Spinal cord (tissue), 10 donors: ENCODE measurements around the gene AGK. TPM values are rescaled to one million over a fixed set of nuclear protein-coding genes. Genes with fewer than 3 reads are reported as not detected.
A peak's percentile ranks its signal among the peaks of the same experiment; 100 is the strongest.
"Not testable (repeated sequence)": the region's sequence is repeated elsewhere in the genome, so short reads cannot be mapped to it uniquely, and the experiment has no call there.

Experiments used
- DNase-seq, 6 donors: peaks; one replicate each; pipeline versions ENCODE4 v3.0.0 to v3.0.0-alpha.2; 2013 to 2015; ENCODE audit warnings: low spot score in 6 of 6, low read depth in 4 of 6
- H3K27ac ChIP-seq: one replicate; pipeline ENCODE4 v1.5.1; 2013; ENCODE audit warnings: low read depth, low read length, control low read depth
- H3K27me3 ChIP-seq: one replicate; pipeline ENCODE4 v1.6.1; 2013; ENCODE audit warnings: low read length; ENCODE audit not compliant: control insufficient read depth, insufficient read depth
- H3K36me3 ChIP-seq: one replicate; pipeline ENCODE4 v1.6.1; 2013; ENCODE audit warnings: low read length; ENCODE audit not compliant: control insufficient read depth, insufficient read depth
- H3K4me1 ChIP-seq: one replicate; pipeline ENCODE4 v1.6.1; 2013; ENCODE audit warnings: low read length; ENCODE audit not compliant: control insufficient read depth, insufficient read depth
- H3K4me3 ChIP-seq: one replicate; pipeline ENCODE4 v1.5.1; 2013; ENCODE audit warnings: low read depth, low read length, control low read depth
- H3K9me3 ChIP-seq: one replicate; pipeline ENCODE4 v1.6.1; 2013; ENCODE audit warnings: low read length; ENCODE audit not compliant: control insufficient read depth, insufficient read depth
- WGBS: methylation state at CpG from one replicate; pipeline ENCODE4 v1.1.5; 2013; ENCODE audit warnings: missing lambda C conversion rate; ENCODE audit not compliant: insufficient coverage; 5-methylcytosine and 5-hydroxymethylcytosine counted together
- polyA plus RNA-seq, 2 donors: library from polyadenylated mRNA; unstranded; fragments of 120-200 nt; gene quantifications; one replicate each; pipeline ENCODE4 v1.2.1, GENCODE V29; 2013; ENCODE audit not compliant: insufficient read length in 2 of 2
- total RNA-seq, 2 donors: library from RNA; depleted of rRNA in 1 of 2; stranded (reverse); fragments of 120-200 nt in 1 of 2; fragments of >200 nt in 1 of 2; gene quantifications; one replicate each; pipeline versions ENCODE4 v1.2.3 to v1.2.4, GENCODE V29; 2013 to 2014
- donor health status: healthy.

The AGK gene
- total and polyA plus RNA-seq, 4 donors: 43.7 to 65.7 (median 48.5) TPM

DNA sequence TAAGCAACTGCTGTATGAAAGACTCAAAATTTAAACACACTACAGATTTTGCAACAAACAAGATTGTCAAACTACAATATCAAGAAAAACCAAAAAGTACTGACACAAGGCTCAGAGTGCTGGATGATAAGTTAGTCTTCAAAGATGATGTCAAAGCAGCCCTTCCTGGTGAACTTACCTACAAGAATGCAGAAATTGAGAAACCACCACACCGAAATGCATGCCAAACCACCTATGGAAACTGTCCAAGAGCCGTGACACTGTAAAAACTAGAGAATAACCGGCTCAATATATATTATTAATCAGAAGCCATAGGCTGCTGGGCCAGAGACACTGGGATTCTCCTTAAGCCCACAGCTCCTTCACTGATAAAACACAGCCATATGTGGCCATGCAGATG, 125.4 kb downstream of the AGK start:
- peaks cover 18% of the 10 kb centered on the region for H3K4me1 ChIP-seq
- 83% methylated on average over 2 of the region's 3 CpGs for WGBS
- no peaks in the 10 kb centered on the region for H3K27me3 ChIP-seq
- H3K27ac ChIP-seq: no peak overlapping the region
- DNase-seq: no peak
- no peaks in the 10 kb centered on the region for H3K9me3 ChIP-seq
- peaks cover 6% of the 10 kb centered on the region for H3K36me3 ChIP-seq
- no peak overlapping the region for H3K4me3 ChIP-seq

DNA sequence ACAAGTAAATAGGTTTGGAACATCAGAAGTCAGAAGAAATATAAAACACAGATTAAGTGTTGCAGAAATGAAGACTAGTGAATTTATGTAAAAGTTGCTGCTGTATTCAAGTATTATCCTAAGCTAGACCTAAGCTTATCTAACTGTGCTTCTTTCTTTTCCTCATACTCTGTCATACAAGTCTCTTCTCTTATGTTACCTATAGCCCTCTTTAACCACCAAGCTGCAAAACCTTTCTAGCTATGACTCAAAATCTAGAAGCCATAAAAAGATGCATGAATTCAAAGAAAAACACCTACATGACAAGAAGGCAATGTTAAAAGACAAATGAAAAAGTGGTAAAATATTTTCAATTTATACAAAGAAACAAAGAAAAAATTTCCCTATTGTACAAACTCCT, 127.8 kb downstream of the AGK start:
- Histone ChIP-seq H3K27me3 (no peaks in the 10 kb centered on the region), H3K36me3 (no peaks in the 10 kb centered on the region), H3K9me3 (no peaks in the 10 kb centered on the region), H3K4me1 (peaks cover 15% of the 10 kb centered on the region), H3K4me3 (no peak overlapping the region), H3K27ac (no peak overlapping the region)
- no peak for DNase-seq

DNA sequence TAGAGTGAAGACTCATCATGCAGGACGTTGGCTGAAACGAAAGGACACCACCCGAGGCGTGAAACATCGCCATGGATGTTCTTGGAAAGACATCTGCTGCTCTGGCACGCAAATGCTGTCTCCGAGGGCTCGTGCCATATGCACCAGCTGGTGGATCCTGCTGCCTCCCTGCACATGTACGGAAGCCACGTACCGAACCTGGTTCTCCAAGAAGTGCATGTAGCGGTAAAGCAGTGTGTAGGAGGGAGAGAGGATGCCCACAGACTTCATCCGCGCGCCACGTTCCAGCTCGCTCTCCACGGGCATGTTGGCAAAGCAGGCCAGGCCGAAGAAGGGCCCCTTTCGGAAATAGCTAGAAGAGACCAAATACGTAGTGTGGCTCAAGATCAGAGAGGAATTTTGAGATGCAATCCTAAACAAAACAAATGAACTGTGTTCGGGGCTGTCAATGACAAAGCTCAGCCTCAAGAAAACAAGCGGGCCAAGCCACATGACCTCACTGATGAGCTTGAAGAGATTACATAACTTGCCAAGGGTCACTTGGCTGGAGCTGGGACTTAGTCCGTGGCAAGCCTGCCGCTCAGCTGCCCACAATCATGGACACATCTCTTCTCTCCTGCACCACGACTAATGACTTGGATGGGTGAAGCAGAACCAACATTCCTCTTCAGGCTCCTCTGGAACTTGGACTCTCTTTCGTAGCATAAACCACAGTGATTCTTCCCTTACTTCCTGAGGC, 134.2 kb downstream of the AGK start:
- WGBS: 75% methylated on average over 21 of the region's 27 CpGs
- Histone ChIP-seq H3K27ac (no peak overlapping the region), H3K27me3 (no peaks in the 10 kb centered on the region), H3K4me1 (peaks cover 3% of the 10 kb centered on the region), H3K9me3 (no peaks in the 10 kb centered on the region), H3K4me3 (no peak overlapping the region), H3K36me3 (peaks cover 7% of the 10 kb centered on the region)
- peak in 2 of 6 donors; percentile 57 to 91 for DNase-seq

DNA sequence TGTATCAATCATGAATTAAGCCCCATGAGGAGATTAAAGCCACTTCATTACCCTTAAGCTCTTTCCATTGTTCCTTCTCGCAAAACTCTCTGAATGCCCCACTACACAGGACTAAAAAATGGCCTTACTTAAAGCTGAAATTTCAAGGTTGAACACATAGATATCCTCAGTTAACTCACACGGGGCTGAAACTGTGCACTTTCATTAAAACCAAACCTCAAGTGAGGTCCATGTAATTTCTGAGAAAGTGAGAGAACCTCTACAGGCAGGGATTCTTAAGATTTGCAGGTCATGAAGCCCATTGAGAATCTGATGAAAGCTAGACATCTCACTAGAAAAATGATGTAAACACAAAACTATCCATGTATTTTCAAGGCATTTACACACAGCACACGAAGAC, 134.9 kb downstream of the AGK start:
- Histone ChIP-seq H3K4me3 (no peak overlapping the region), H3K36me3 (peaks cover 7% of the 10 kb centered on the region), H3K9me3 (no peaks in the 10 kb centered on the region), H3K27ac (no peak overlapping the region), H3K27me3 (no peaks in the 10 kb centered on the region), H3K4me1 (peaks cover 3% of the 10 kb centered on the region)
- DNase-seq: no peak
- WGBS: 20% methylated on average over 1 of the region's 3 CpGs

- Histone ChIP-seq H3K27me3 (no peaks in the 10 kb centered on the region), H3K36me3 (peaks cover 7% of the 10 kb centered on the region), H3K27ac (no peak overlapping the region), H3K4me3 (no peak overlapping the region), H3K4me1 (peaks cover 3% of the 10 kb centered on the region), H3K9me3 (no peaks in the 10 kb centered on the region)
- no peak for DNase-seq
- WGBS: 85% methylated on average over 6 of the region's 6 CpGs
Observed at GRCh38 chr7:141686670-141687069, 135.5 kb downstream of the AGK start.

- 80% methylated on average over 1 of the region's 5 CpGs for WGBS
- Histone ChIP-seq H3K4me3 (no peak overlapping the region), H3K4me1 (peaks cover 3% of the 10 kb centered on the region), H3K27me3 (no peaks in the 10 kb centered on the region), H3K9me3 (no peaks in the 10 kb centered on the region), H3K36me3 (peaks cover 7% of the 10 kb centered on the region), H3K27ac (no peak overlapping the region)
- peak in 1 of 6 donors; percentile 83 for DNase-seq
Observed at GRCh38 chr7:141688043-141688442, 136.8 kb downstream of the AGK start.

- H3K27me3 ChIP-seq, DNase-seq, H3K36me3 ChIP-seq, H3K4me1 ChIP-seq, H3K4me3 ChIP-seq, H3K27ac ChIP-seq, H3K9me3 ChIP-seq: not testable (repeated sequence)
- WGBS: no CpG with 5 or more reads among the region's 3 CpGs
Observed at GRCh38 chr7:141689072-141689825, 138.0 kb downstream of the AGK start.

DNA sequence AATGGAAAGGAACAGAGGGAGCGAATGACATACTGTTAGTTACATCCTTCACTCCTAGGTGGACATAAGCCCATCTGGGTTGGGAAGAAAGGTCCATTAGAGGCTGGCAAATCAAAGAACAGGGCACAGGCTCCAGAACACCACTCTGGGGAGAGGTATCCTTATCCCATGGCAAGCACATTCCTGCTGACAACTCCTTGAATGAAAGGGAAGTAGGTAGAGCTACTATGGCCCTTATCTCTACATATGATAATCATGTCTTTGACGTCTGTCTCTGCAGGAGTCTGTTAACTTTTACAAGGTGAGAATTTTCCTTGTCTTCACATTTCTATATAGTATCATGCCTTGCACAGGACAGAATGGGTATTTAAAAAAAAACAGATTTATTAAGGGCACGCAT, 140.3 kb downstream of the AGK start:
- WGBS: no CpG with 5 or more reads among the region's 3 CpGs

DNA sequence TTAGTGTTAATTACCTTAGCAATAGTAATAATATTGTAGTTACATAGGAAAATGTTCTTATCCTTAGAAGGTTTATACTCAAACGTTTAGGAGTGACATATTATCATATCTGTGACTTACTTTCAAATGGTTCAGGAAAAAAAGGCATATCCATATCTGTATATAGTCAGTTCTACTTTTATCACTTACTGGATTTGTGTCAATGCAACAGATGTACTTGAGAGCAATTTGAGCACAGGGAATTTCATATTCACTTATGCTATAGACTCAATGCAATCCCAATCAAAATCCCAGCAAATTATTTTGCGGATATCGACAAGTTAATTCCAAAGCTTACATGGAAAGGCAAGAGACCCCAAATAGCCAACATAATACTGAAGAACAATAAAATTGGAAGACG, 140.8 kb downstream of the AGK start:
- H3K4me1 ChIP-seq: peaks cover 8% of the 10 kb centered on the region
- no CpG with 5 or more reads among the region's 4 CpGs for WGBS
- no peaks in the 10 kb centered on the region for H3K9me3 ChIP-seq
- H3K27me3 ChIP-seq: no peaks in the 10 kb centered on the region
- H3K36me3 ChIP-seq: no peaks in the 10 kb centered on the region
- H3K27ac ChIP-seq: no peak overlapping the region
- no peak overlapping the region for H3K4me3 ChIP-seq
- DNase-seq: peak in 1 of 6 donors; percentile 73

More for the DNA sequence above, 140.3 kb downstream of the AGK start:
- Histone ChIP-seq H3K4me1 (peaks cover 7% of the 10 kb centered on the region), H3K36me3 (no peaks in the 10 kb centered on the region), H3K9me3 (no peaks in the 10 kb centered on the region), H3K27ac (no peak overlapping the region), H3K27me3 (no peaks in the 10 kb centered on the region), H3K4me3 (no peak overlapping the region)
- no peak for DNase-seq

DNA sequence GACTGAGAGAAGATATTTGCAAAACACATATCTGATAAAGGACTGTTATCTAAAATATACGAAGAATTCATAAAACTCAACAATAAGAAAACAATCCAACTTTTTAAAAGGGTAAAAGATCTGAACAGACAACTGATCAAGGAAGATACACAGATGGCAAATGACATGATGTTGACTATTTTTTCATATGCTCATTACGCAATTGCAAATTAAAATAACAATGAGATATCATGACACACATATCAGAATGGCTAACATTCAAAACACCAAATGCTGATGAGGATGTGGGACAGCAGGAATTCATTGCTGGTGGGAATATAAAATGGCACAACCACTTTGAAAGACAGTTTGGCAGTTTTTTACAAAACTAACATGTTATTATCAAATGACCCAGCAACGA, 141.9 kb downstream of the AGK start:
- no peak for DNase-seq
- WGBS: no CpG with 5 or more reads among the region's 3 CpGs

More for the DNA sequence above, 141.9 kb downstream of the AGK start:
- Histone ChIP-seq H3K4me3 (no peak overlapping the region), H3K9me3 (no peaks in the 10 kb centered on the region), H3K36me3 (no peaks in the 10 kb centered on the region), H3K4me1 (peaks cover 16% of the 10 kb centered on the region), H3K27me3 (no peaks in the 10 kb centered on the region), H3K27ac (no peak overlapping the region)
